Bone marrow (tissue), 2 donors: ENCODE results near the gene TFF3.

ENCODE experiments used
- DNase-seq, 2 donors: peaks; one replicate each; lab custom pipeline; 2025; lab: John Stamatoyannopoulos, UW

TFF3 gene

GRCh38 chr21:42266971-42267556 is 48.1 kb downstream of the TFF3 start:
- DNase-seq, result no peak

DNA sequence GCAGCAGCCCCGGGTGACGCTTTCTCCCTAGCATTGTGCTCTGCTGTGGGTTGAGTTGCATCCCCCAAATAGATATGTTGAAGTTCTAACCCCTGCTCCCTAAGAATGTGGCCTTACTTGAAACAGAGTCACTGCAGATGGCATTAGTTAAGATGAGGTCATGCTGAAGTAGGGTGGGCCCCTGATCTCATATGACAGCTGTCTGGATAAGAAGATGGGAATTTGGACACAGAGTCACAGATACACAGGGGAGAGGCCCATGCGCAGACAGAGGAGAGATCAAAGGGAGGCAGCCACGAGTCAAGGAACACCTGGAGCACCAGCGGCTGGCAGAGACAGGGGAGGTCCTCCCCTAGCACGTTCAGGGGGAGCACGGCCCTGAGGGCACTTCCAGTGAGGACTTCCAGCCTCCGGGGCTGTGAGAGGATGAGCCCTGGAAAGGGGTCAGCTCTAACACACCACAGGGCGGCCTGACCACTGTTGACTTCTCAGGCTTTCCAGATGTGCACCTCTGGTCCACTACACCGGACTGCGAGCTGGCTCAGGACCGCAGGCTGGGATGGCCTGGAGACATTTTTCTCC is 49.9 kb downstream of the TFF3 start:
- DNase-seq, result no peak

DNA sequence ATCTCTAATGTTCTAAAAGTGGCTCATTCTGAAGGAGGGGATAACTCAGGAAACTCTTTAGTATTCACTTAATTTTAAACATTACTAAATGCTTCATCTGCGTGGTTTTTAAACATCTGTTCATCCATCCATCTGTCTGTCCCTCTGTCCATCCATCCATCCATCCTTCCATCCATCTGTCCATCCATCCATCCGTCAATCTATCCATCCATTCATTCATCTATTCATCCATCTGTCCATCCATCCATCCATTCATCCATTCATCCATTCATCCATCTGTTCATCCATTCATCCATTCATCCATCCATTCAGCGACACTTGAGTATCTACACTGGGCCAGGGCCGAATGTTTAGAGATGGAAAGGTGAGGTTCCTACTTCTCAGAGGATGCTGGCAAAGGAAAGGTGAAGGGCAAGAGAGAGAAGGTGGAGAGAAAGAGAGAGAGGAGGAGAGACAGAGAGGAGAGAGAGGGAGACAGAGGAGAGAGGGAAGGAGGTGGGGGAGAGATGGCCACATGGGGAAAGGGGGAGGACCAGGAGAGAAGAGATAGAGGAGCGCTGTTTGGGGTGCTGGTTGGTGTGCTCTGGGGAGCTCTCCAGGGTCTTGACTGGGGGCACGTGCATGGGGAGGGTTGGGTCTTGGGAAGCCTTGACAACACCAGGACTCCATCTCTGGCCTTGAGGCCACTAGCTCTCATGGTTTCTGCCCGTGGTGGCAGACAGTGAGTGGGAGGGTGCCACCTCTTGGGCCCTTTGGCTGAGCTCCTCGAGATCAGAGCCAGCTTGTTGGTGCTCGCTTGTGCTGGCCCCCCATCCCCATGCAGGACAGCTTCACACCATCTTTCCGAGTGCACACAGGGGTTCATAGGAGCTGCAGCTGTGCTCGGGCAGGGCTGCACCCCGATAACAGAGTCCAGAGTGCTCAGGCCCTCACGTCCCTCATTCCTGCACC is 50.7 kb downstream of the TFF3 start:
- DNase-seq, result no peak

DNA sequence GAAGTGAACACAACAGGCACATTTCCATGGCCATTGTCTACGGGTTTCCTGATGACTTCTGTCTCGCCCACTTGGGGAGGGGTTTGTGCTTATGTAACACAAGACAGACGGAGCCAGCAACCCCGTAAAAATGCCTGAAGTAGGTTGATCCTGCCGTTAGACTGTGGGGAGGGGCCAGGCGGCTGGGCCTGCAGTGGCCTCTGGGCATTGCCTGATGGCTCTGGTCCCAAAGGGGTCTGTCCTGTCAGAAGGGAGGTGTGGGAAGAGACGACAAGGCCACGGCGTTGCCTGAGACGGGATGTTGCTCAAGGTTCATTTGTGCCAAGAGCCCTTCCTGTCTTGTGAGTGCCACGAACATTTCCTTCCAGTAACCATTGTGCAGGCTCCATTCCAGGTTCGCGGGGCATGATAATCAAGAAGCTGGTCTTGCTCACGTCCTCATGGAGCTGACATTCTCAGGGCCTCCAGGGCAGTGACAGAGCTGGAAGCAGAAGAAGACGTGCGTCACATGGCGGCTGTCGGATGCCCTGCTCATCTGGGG is 51.5 kb downstream of the TFF3 start:
- DNase-seq, result no peak

DNA sequence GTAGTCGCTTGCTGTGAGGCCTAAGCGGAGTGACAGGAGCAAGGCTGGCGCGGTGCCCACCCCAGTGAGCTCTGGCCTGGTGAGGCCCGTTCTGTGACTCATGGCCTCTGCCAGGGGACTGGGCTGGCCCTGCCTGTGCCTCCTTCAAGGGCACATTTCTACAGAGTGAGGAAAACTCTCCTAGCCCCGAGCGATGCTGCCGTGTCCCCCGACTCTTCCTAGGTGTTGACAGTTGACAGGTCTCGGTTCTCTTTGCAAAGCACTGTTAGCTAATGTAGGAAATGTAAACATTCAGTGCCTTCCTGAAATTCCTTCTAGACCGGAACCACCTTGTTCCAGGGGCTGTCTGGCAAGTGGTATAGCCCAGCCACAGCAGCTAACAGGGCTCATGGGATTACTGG is 52.4 kb downstream of the TFF3 start:
- peak in 1 of 2 donors; percentile 61 for DNase-seq

DNA sequence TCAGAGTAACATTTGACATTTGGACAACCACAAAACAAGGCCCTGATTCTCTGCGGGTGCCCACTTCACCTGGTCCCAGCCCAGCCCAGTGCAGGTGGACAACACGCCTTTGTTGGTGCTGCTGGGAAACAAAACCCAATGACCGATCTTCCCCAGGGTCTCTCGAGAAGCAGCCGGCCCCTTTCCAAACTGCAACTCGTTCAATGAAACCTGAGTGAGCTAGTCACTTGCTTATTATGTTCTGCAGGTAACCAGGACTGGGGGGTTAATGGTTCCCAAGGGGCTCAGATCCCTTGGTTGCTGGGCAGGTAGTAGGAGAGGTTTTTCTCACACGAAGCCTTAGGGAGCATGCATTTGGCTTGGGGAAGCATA is 53.4 kb downstream of the TFF3 start:
- DNase-seq, result no peak
